ENCODE data around the gene KIAA1755. TPM values are rescaled to one million over a fixed set of nuclear protein-coding genes. Genes with fewer than 3 reads are reported as not detected.

KIAA1755 gene
- total RNA-seq, 1 donor from 2014 or later = 0.06 TPM

GRCh38 chr20:38278131-38278530, 17.6 kb upstream of the KIAA1755 start:
- no peak overlapping the region for H3K4me3 ChIP-seq (ENCODE audit: low read depth, low read length)
- TF ChIP-seq CTCF (conservative IDR thresholded peaks at IDR 0.05; ENCODE audit: low read depth, low read length) = no peak
- DNase-seq (ENCODE audit: low read depth) = no peak

GRCh38 chr20:38277691-38278090, 17.2 kb upstream of the KIAA1755 start:
- TF ChIP-seq CTCF (conservative IDR thresholded peaks at IDR 0.05; ENCODE audit: low read depth, low read length) = no peak
- no peak overlapping the region for H3K4me3 ChIP-seq (ENCODE audit: low read depth, low read length)

GRCh38 chr20:38277285-38277684, 16.8 kb upstream of the KIAA1755 start:
- no peak for TF ChIP-seq CTCF (conservative IDR thresholded peaks at IDR 0.05; ENCODE audit: low read depth, low read length)
- no peak overlapping the region for H3K4me3 ChIP-seq (ENCODE audit: low read depth, low read length)
- no peak for DNase-seq (ENCODE audit: low read depth)

More at GRCh38 chr20:38277691-38278090, 17.2 kb upstream of the KIAA1755 start:
- DNase-seq (ENCODE audit: low read depth) = no peak

- H3K4me3 ChIP-seq (ENCODE audit: low read depth, low read length) = no peak overlapping the region
- no peak for TF ChIP-seq CTCF (conservative IDR thresholded peaks at IDR 0.05; ENCODE audit: low read depth, low read length)
- DNase-seq (ENCODE audit: low read depth) = no peak
These were observed 15.4 kb upstream of the KIAA1755 start for GRCh38 chr20:38275815-38276550.

- no peak for DNase-seq (ENCODE audit: low read depth)
- H3K4me3 ChIP-seq (ENCODE audit: low read depth, low read length) = no peak overlapping the region
- no peak for TF ChIP-seq CTCF (conservative IDR thresholded peaks at IDR 0.05; ENCODE audit: low read depth, low read length)
These were observed 12.4 kb upstream of the KIAA1755 start for GRCh38 chr20:38272961-38273360.

- no peak for DNase-seq (ENCODE audit: low read depth)
- no peak for TF ChIP-seq CTCF (conservative IDR thresholded peaks at IDR 0.05; ENCODE audit: low read depth, low read length)
- H3K4me3 ChIP-seq (ENCODE audit: low read depth, low read length) = no peak overlapping the region
These were observed 11.9 kb upstream of the KIAA1755 start for GRCh38 chr20:38272398-38272797.

- no peak for TF ChIP-seq CTCF (conservative IDR thresholded peaks at IDR 0.05; ENCODE audit: low read depth, low read length)
- DNase-seq (ENCODE audit: low read depth) = no peak
These were observed 11.1 kb upstream of the KIAA1755 start for GRCh38 chr20:38271608-38272120.

More at GRCh38 chr20:38271608-38272120, 11.1 kb upstream of the KIAA1755 start:
- H3K4me3 ChIP-seq (ENCODE audit: low read depth, low read length) = no peak overlapping the region
